ENCODE results near the gene CALU. TPM values are rescaled to one million over a fixed set of nuclear protein-coding genes. Genes with fewer than 3 reads are reported as not detected.

Gene CALU
- total and polyA plus RNA-seq, 9 donors: 38.9 to 187 (median 71.0) TPM

GRCh38 chr7:128708235-128708634 is 30.9 kb upstream of the CALU start:
- DNase-seq: no peak
- TF ChIP-seq POLR2A (IDR thresholded peaks at IDR 0.05) (no peak), CTCF (IDR thresholded peaks at IDR 0.05) (no peak), EP300 (IDR thresholded peaks at IDR 0.05) (no peak)
- Histone ChIP-seq H3K4me3 (no peak overlapping the region), H3K4me1 (ENCODE audit: insufficient read depth) (no peaks in the 10 kb centered on the region), H3K27me3 (no peaks in the 10 kb centered on the region), H3K27ac (no peak overlapping the region), H3K9me3 (no peaks in the 10 kb centered on the region), H3K36me3 (no peaks in the 10 kb centered on the region)
- 86 to 97% (median 87%) methylated on average over 3 of the region's 3 CpGs for whole genome bisulfite sequencing, 3 donors
- intact Hi-C loops (cut with DNase I): no loop called here

- no peaks in the 10 kb centered on the region for H3K4me1 ChIP-seq (ENCODE audit: insufficient read depth)
- 58 to 69% (median 66%) methylated on average over 3 of the region's 3 CpGs for WGBS, 3 donors
- H3K4me3 ChIP-seq: no peak overlapping the region
- H3K27ac ChIP-seq: no peak overlapping the region
- DNase-seq: no peak
- no peaks in the 10 kb centered on the region for H3K27me3 ChIP-seq
- TF ChIP-seq CTCF (IDR thresholded peaks at IDR 0.05): no peak
- TF ChIP-seq POLR2A (IDR thresholded peaks at IDR 0.05): no peak
- no peak for TF ChIP-seq EP300 (IDR thresholded peaks at IDR 0.05)
- H3K36me3 ChIP-seq: no peaks in the 10 kb centered on the region
- no peaks in the 10 kb centered on the region for H3K9me3 ChIP-seq
- intact Hi-C loops (cut with DNase I): no loop called here
Measured at GRCh38 chr7:128708824-128709223, 30.3 kb upstream of the CALU start.

GRCh38 chr7:128710481-128710880 is 28.7 kb upstream of the CALU start:
- Histone ChIP-seq H3K9me3 (no peaks in the 10 kb centered on the region), H3K4me1 (ENCODE audit: insufficient read depth) (no peaks in the 10 kb centered on the region), H3K36me3 (no peaks in the 10 kb centered on the region), H3K27me3 (no peaks in the 10 kb centered on the region), H3K4me3 (no peak overlapping the region), H3K27ac (no peak overlapping the region)
- 83 to 91% (median 85%) methylated on average over 6 of the region's 6 CpGs for WGBS, 3 donors
- DNase-seq: no peak
- intact Hi-C loops (cut with DNase I): no loop called here
- TF ChIP-seq POLR2A (IDR thresholded peaks at IDR 0.05) (no peak), CTCF (IDR thresholded peaks at IDR 0.05) (no peak), EP300 (IDR thresholded peaks at IDR 0.05) (no peak)

- Histone ChIP-seq H3K36me3 (no peaks in the 10 kb centered on the region), H3K27me3 (no peaks in the 10 kb centered on the region), H3K4me3 (no peak overlapping the region), H3K9me3 (no peaks in the 10 kb centered on the region), H3K4me1 (ENCODE audit: insufficient read depth) (no peaks in the 10 kb centered on the region), H3K27ac (no peak overlapping the region)
- intact Hi-C loops (cut with DNase I): no loop called here
- no peak for DNase-seq
- WGBS, 3 donors: 90 to 96% (median 91%) methylated on average over 2 of the region's 2 CpGs
- TF ChIP-seq EP300 (IDR thresholded peaks at IDR 0.05) (no peak), POLR2A (IDR thresholded peaks at IDR 0.05) (no peak), CTCF (IDR thresholded peaks at IDR 0.05) (no peak)
Measured at GRCh38 chr7:128713794-128714193, 25.4 kb upstream of the CALU start.
